ENCODE data around the gene CPEB4.

- no peak for TF ChIP-seq CTCF (conservative IDR thresholded peaks at IDR 0.05; ENCODE audit: low read depth in 2 of 2)
- no peak for TF ChIP-seq EZH2phosphoT487 (IDR thresholded peaks at IDR 0.05; ENCODE audit: unreplicated experiment)
- TF ChIP-seq EZH2 (IDR thresholded peaks at IDR 0.05; ENCODE audit: low read depth, unreplicated experiment), result no peak
- no peak for TF ChIP-seq POLR2AphosphoS5 (IDR thresholded peaks at IDR 0.05; ENCODE audit: low read depth)
- TF ChIP-seq STAT1 (IDR thresholded peaks at IDR 0.05; ENCODE audit: unreplicated experiment), result no peak
- TF ChIP-seq ZNF114 (CRISPR knock-in tag; IDR thresholded peaks at IDR 0.05), result no peak
- TF ChIP-seq CREB1 (CRISPR knock-in tag; IDR thresholded peaks at IDR 0.05; ENCODE audit: low read depth), result no peak
- no peak for TF ChIP-seq ZNF331 (CRISPR knock-in tag; IDR thresholded peaks at IDR 0.05; ENCODE audit: low read depth)
Measured at GRCh38 chr5:173903396-173904140, 15.4 kb downstream of the CPEB4 start.
